Heart left ventricle (tissue), 13 donors: ENCODE measurements around the gene VWA3A.
"Not testable (repeated sequence)": the region's sequence is repeated elsewhere in the genome, so short reads cannot be mapped to it uniquely, and the experiment has no call there.

Experiments
- POLR2A ChIP-seq, 2 donors: fragments of 450-650 bp; IDR thresholded peaks; one replicate each; pipeline ENCODE4 v1.6.1; 2017; ENCODE audit warnings: antibody characterized with exemption in 2 of 2, mild to moderate bottlenecking in 2 of 2, moderate library complexity in 2 of 2
- TF ChIP-seq, protein P1 (sequence below), 12 donors: fragments of 200-600 bp; sonication (generic) in 4 of 12; IDR thresholded peaks; one replicate each; pipeline versions ENCODE4 v1.5.0 to v1.8.0; 2018 to 2022; ENCODE audit warnings: antibody characterized with exemption in 12 of 12, mild to moderate bottlenecking in 5 of 12
- donor health status: ischemic (EF 13 %, LVEDD 7.1; RV severe dilation, severe dysfunction).
- donor health status: DM: no; HTN: yes; CAD: no.
- donor health status: DM: no; HTN: no; CAD: no.
- donor health status: ischemic (EF 25% LVEDD 6.9; RV normal size, moderate dysfunction).
- donor health status: ischemic (EF 25% LVEDD 5.7; RV mildly dilated, moderate dysfunction).
- donor health status: ischemic (EF 35%, LVEDD 5.7; RV mildly dilated, moderate dysfunction).
- donor health status: nonischemic (EF 11% LVEDD 7.7; RV severe dilation, severe dysfunction).
- donor health status: DM: yes; HTN: yes; CAD: no.
- donor health status: PGD.
- donor health status: ischemic (EF 29% LVEDD 5.4; RV normal size, mild dysfunction).
- donor health status: nonischemic (EF 23%, LVEDD 6.1; RV moderate dilation, normal function).

DNA sequence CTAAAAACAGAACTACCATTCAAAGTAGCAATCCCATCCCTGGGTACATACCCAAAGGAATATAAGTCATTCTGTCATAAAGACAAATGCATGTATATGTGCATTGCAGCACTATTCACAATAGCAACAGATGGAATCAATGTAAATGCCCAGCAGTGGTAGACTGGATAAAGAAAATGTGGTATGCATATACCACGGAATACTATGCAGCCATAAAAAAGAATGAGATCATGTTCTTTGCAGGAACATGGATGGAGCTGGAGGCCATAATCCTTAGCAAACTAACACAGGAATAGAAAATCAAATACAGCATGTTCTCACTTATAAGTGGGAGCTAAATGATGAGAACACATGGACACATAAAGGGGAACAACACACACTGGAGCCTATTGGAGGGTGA, 36.2 kb downstream of the VWA3A start:
- not testable (repeated sequence) for TF ChIP-seq POLR2A (IDR thresholded peaks at IDR 0.05)
- TF ChIP-seq, protein P1, sequence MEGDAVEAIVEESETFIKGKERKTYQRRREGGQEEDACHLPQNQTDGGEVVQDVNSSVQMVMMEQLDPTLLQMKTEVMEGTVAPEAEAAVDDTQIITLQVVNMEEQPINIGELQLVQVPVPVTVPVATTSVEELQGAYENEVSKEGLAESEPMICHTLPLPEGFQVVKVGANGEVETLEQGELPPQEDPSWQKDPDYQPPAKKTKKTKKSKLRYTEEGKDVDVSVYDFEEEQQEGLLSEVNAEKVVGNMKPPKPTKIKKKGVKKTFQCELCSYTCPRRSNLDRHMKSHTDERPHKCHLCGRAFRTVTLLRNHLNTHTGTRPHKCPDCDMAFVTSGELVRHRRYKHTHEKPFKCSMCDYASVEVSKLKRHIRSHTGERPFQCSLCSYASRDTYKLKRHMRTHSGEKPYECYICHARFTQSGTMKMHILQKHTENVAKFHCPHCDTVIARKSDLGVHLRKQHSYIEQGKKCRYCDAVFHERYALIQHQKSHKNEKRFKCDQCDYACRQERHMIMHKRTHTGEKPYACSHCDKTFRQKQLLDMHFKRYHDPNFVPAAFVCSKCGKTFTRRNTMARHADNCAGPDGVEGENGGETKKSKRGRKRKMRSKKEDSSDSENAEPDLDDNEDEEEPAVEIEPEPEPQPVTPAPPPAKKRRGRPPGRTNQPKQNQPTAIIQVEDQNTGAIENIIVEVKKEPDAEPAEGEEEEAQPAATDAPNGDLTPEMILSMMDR (IDR thresholded peaks at IDR 0.05) = not testable (repeated sequence)
